SJSA1 (cell line): Measurements from ENCODE around the gene LTA4H. TPM values are rescaled to one million over a fixed set of nuclear protein-coding genes. Genes with fewer than 3 reads are reported as not detected.
A peak's percentile ranks its signal among the peaks of the same experiment; 100 is the strongest.
"Not testable (repeated sequence)": the region's sequence is repeated elsewhere in the genome, so short reads cannot be mapped to it uniquely, and the experiment has no call there.

ENCODE experiments used
- DNase-seq, 2 experiments: peaks; one replicate each; pipeline ENCODE4 v3.0.0-alpha.2; 2015 to 2020; ENCODE audit warnings: low spot score in 2 of 2, low read depth in 1 of 2
- H3K27ac ChIP-seq: fragments of 250-450 bp; sonication (Bioruptor Pico); 2 replicates; pipeline ENCODE4 v1.5.1; 2020; ENCODE audit warnings: mild to moderate bottlenecking, moderate library complexity
- H3K27me3 ChIP-seq: fragments of 250-450 bp; sonication (Bioruptor Pico); replicated peaks from 2 replicates; pipeline ENCODE4 v1.5.1; 2020; ENCODE audit warnings: mild to moderate bottlenecking, moderate library complexity
- H3K36me3 ChIP-seq: fragments of 250-450 bp; sonication (Bioruptor Pico); 2 replicates; pipeline ENCODE4 v1.5.1; 2020; ENCODE audit warnings: mild to moderate bottlenecking
- H3K4me1 ChIP-seq: fragments of 250-450 bp; sonication (Bioruptor Pico); replicated peaks from 2 replicates; pipeline ENCODE4 v1.6.1; 2021; ENCODE audit warnings: mild to moderate bottlenecking
- H3K4me3 ChIP-seq: fragments of 250-450 bp; sonication (Bioruptor Pico); 2 replicates; pipeline ENCODE4 v1.5.1; 2020; ENCODE audit warnings: mild to moderate bottlenecking
- H3K9me3 ChIP-seq: fragments of 250-450 bp; sonication (Bioruptor Pico); replicated peaks from 2 replicates; pipeline ENCODE4 v1.5.1; 2020; ENCODE audit warnings: mild to moderate bottlenecking
- total RNA-seq: library from RNA; depleted of rRNA; stranded (reverse); fragments of >200 nt; shearing (Covaris generic); gene quantifications from 2 replicates; pipeline ENCODE4 v1.2.3, GENCODE V29; 2014

LTA4H gene
- total RNA-seq, 1 experiment from 2014 or later, result 537 TPM

DNA sequence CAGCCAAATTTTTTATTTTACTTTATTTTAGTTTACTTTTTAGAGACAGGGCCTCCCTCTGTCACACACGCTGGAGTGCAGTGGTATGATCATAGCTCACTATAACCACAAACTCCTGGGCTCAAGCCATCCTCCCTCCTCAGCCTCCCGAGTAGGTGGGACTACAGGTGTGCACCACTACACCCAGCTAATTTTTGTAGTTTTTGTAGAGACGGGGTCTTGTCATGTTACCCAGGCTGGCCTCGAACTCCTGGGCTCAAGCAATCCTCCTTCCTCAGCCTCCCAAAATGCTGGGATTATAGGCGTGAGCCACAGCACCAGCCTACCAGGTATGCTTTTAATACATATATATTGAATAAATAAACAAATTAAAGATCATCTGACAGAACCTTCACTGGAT is 32.7 kb upstream of the LTA4H start:
- no peak overlapping the region for H3K4me3 ChIP-seq
- no peak overlapping the region for H3K27ac ChIP-seq
- H3K36me3 ChIP-seq, result no peaks in the 10 kb centered on the region
- peak in 1 of 2 experiments; percentile 82 for DNase-seq
- peaks cover 56% of the 10 kb centered on the region for H3K27me3 ChIP-seq
- 0 out of 2 replicates have a peak, but pooled peaks cover 6% of the 10 kb centered on the region for H3K4me1 ChIP-seq
- peaks cover 3% of the 10 kb centered on the region; the same call in 1 of the 2 replicates for H3K9me3 ChIP-seq

DNA sequence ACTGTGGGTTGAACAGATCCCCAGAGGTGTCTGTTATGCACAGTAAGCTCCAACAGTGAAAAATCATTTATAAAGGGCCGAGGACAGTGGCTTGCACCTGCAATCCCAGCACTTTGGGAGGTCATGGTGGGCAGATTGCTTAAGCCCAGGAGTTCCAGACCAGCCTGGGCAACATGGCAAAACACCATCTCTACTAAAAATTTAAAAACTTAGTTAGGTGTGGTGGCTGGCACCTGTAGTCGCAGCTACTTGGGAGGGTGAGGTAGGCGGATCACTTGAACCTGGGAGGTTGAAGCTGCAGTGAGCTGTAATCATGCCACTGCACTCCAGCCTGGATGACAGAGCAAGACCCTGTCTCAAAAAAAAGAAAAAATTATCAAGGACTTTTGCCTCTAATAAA is 30.4 kb upstream of the LTA4H start:
- H3K36me3 ChIP-seq, H3K9me3 ChIP-seq, H3K4me3 ChIP-seq, H3K27ac ChIP-seq, H3K4me1 ChIP-seq: not testable (repeated sequence)
- DNase-seq, result peak in 1 of 2 experiments; percentile 74
- H3K27me3 ChIP-seq, result peaks cover 58% of the 10 kb centered on the region

DNA sequence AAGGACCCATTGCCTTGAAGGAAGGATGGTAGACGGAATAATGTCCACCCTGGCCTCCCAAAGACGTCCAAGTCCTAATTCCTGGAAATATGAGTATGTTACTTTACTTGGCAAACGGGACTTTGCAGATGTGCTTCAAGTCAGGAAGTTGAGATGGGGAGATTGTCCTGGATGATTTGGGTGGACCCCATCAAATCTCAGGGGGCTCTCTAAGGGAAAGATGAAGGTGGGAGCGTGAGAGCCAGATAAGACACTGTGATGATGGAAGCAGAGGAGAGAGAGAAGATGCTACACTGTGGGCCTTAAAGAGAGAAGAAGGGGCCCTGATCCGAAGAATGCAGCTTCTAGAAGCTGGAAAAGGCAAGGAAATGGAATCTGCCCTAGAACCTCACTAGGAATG is 29.6 kb upstream of the LTA4H start:
- peak; percentile 63 to 69 for DNase-seq
- no peak overlapping the region for H3K27ac ChIP-seq
- no peak overlapping the region for H3K4me3 ChIP-seq
- H3K36me3 ChIP-seq, result no peaks in the 10 kb centered on the region
- H3K4me1 ChIP-seq, result 0 out of 2 replicates have a peak, but pooled peaks cover 6% of the 10 kb centered on the region
- H3K27me3 ChIP-seq, result peaks cover 55% of the 10 kb centered on the region
- peaks cover 3% of the 10 kb centered on the region; the same call in 1 of the 2 replicates for H3K9me3 ChIP-seq

DNA sequence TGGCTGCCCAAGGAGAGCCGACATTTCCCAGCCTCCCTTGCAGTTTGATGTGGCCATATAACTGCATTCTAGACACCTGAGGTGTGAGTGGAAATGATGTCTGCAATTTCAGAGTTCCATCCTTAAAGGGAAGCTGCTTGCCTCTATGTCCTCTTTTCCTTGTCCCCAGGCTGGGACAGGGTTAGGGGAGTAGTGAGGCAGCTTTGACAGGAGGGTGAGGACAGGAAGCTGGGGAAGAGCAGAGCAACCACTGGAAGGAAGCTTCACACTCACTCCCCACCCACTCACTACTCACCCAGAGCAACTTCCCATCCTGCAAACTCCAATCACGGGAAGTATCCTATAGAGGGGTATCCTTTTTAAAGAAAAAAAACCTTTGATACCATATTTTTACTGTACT is 28.9 kb upstream of the LTA4H start:
- H3K27me3 ChIP-seq, result peaks cover 54% of the 10 kb centered on the region
- no peaks in the 10 kb centered on the region for H3K36me3 ChIP-seq
- no peaks in the 10 kb centered on the region for H3K9me3 ChIP-seq
- H3K4me3 ChIP-seq, result no peak overlapping the region
- H3K4me1 ChIP-seq, result 0 out of 2 replicates have a peak, but pooled peaks cover under 1% of the 10 kb centered on the region
- DNase-seq, result peak in 1 of 2 experiments; percentile 78
- H3K27ac ChIP-seq, result no peak overlapping the region

DNA sequence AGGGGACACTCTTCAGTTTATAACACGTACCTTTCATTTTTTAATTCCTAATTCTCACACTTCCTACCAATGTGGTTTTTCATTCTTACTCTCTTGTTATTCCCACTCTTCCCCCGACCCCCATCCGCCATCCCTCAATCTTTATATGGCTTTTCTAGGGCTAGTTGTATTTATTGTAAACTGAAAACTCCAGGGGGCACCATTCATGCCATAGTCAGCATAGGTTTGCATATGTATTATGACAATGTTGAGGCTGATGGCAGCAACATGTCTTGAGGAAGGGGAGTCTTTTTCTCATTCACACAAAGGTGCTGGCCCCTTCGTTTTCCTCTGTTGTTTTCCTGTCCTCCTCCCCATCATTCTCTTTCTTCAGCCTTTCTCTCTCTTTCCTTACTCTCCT is 27.7 kb upstream of the LTA4H start:
- H3K27ac ChIP-seq, result no peak overlapping the region
- H3K27me3 ChIP-seq, result peaks cover 43% of the 10 kb centered on the region
- no peaks in the 10 kb centered on the region for H3K9me3 ChIP-seq
- H3K36me3 ChIP-seq, result no peaks in the 10 kb centered on the region
- no peaks in the 10 kb centered on the region for H3K4me1 ChIP-seq
- peak; percentile 64 to 78 for DNase-seq
- H3K4me3 ChIP-seq, result no peak overlapping the region

DNA sequence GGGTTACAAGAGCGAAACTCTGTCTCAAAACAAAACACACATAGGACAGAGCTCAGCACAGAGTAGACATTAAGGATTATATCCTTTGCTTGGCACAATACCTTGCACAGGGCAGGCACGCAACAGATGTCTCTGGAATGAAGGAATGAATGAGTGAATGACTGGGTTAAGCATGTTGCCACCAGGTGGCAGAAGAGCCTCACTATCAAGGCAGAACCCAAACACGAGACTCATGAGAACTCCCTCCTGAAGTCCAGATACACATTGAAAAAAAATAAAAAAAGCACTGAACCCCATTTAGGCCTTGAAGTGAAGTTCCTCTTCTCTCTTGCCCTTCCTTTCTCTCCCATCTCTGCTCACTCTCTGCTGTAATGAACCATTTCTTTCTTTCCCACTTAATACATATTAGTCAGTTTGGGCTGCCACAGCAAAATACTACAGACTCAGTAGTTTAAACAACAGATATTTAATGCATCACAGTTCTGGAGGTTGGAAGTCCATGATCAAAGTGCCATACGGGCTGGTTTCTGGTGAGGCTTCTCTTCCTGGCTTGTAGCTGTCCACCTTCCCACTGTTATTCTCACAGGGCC is 26.6 kb upstream of the LTA4H start:
- Histone ChIP-seq H3K27me3 (peaks cover 34% of the 10 kb centered on the region), H3K36me3 (no peaks in the 10 kb centered on the region), H3K4me3 (no peak overlapping the region), H3K27ac (no peak overlapping the region), H3K9me3 (0 out of 2 replicates have a peak, but pooled peaks cover 7% of the 10 kb centered on the region), H3K4me1 (no peaks in the 10 kb centered on the region)
- peak; percentile 92 to 94 for DNase-seq

DNA sequence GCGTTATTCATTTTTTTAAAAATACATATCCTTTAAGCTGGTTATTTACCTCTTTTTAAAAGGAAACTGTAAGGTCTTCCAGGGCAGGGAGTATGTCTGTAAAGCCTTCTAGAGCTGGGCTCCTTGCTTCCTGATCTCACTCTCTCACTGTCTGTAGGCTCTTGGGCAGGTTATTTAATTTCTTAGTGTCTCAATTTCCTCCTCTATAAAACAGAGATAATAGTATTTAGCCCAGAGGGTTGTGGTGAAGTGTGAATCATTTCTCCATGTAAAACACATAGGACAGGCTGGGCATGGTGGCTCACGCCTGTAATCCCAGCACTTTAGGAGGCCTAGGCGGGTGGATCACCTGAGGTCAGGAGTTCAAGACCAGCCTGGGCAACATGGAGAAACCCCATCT is 25.9 kb upstream of the LTA4H start:
- Histone ChIP-seq H3K4me1 (no peaks in the 10 kb centered on the region), H3K27ac (no peak overlapping the region), H3K4me3 (no peak overlapping the region), H3K27me3 (peaks cover 30% of the 10 kb centered on the region), H3K9me3 (peaks cover 12% of the 10 kb centered on the region), H3K36me3 (no peaks in the 10 kb centered on the region)
- peak in 1 of 2 experiments; percentile 57 for DNase-seq

DNA sequence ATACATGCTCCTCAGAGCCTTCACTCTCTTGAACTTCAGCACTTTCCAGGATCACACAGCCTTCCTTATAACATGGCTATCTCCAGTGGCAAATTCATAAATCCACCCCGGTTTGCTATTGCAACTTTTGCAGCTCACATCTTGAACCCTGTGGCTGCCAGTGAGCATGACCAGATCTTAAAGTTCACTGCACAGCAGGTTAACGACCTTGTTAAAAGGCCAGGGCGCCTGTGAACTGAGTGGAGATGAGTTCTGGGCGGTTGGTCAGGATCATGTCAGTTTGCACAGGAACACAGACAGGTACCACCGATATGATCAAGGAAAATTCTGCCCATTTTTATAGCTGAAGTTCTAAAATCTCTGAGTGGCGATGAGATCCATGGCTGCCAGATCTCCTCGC is 24.7 kb upstream of the LTA4H start:
- H3K27ac ChIP-seq, result no peak overlapping the region
- H3K9me3 ChIP-seq, result peaks cover 14% of the 10 kb centered on the region
- DNase-seq, result peak; percentile 52 to 82
- H3K4me3 ChIP-seq, result no peak overlapping the region
- no peaks in the 10 kb centered on the region for H3K36me3 ChIP-seq
- peaks cover 20% of the 10 kb centered on the region for H3K27me3 ChIP-seq
- H3K4me1 ChIP-seq, result no peaks in the 10 kb centered on the region

DNA sequence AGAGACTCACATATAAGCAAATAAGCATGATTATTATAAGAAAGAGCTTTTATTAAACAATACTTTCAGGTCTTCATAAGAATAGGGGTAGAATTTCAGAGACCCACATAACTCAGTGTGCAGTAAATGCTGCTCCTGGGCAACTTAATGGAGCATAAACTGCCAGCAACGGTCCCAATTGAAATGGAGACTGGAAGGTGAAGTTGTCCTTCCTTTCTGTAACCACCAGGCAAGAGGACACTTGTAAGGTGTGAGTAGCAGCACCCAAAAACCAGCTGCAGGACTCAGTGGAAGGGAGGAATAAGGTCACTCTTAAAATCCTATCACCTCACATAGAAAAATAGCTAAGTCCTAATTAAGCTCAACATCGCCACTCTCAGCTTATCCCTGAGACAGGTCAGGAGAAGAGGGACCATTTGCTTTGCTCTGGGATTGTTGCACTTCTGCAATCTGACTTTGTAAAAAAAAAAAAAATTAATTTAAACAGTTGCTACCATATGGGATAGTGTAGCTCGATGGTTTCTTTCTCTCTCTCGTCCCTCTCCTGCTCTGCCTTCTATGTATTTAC is 22.7 kb upstream of the LTA4H start:
- Histone ChIP-seq H3K27me3 (peaks cover 9% of the 10 kb centered on the region; the same call in 1 of the 2 replicates), H3K36me3 (no peaks in the 10 kb centered on the region), H3K4me1 (no peaks in the 10 kb centered on the region), H3K9me3 (peaks cover 23% of the 10 kb centered on the region), H3K27ac (no peak overlapping the region), H3K4me3 (no peak overlapping the region)
- DNase-seq, result peak in 1 of 2 experiments; percentile 74

DNA sequence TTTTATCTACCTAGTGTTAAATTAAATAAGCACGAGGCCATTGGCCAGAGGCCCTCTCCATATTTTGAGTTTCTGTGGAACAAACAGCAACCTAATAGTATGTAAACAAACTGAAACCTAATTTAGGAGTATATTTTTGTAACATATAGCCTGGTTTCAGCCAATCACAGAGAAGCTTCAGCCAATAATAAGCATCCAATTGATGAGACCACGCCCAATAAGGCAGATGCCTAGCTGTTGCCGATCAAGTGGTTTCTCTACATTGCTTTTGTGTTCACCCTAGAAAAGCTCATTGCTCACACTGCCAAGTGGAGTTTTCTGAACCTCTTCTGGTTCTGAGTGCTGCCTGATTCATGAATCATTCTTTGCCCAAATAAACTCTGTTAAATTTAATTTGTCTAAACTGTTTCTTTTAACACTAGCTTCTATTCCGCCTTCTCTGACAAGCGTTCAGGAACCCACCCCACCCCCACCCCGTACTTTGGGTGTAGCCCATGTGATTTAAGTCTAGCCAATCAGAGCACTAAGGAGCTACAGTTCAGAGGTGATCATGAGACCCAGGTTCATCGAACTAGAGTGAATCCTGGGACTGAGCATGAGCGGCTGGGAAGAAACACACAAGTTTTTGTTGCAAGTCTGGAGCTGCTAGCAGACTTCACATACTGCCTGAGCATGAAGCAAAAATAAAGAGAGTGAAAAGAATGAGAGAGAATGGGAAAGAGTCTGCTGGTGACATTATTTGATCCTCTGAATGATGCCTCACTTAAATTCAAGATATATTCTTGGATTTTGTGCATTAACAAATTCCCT is 21.5 kb upstream of the LTA4H start:
- peaks cover 7% of the 10 kb centered on the region; the same call in 1 of the 2 replicates for H3K27me3 ChIP-seq
- DNase-seq, result peak; percentile 59 to 74
- no peak overlapping the region for H3K27ac ChIP-seq
- H3K4me3 ChIP-seq, result no peak overlapping the region
- H3K9me3 ChIP-seq, result peaks cover 23% of the 10 kb centered on the region
- H3K36me3 ChIP-seq, result no peaks in the 10 kb centered on the region
- no peaks in the 10 kb centered on the region for H3K4me1 ChIP-seq

DNA sequence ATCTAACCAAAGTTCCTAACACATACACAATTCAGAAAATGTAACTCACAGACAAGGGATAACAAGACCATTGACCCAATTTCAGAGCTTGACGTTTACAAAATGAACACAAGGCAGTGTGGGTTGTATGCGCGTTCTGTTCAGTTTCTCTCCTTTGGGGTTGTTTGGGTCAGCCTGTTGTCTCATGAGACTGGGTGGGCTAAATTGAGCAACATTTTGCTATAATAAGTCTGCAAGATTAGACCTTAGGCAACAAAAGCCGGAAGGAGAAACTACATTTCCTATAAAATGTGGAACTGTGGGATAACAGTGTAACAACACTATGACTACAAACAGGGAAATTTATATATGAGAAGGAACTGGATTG is 18.8 kb upstream of the LTA4H start:
- H3K4me3 ChIP-seq, result no peak overlapping the region
- H3K9me3 ChIP-seq, result peaks cover 27% of the 10 kb centered on the region
- peak; percentile 62 to 71 for DNase-seq
- H3K27ac ChIP-seq, result no peak overlapping the region
- H3K27me3 ChIP-seq, result peaks cover 4% of the 10 kb centered on the region; the same call in 1 of the 2 replicates
- H3K36me3 ChIP-seq, result no peaks in the 10 kb centered on the region
- H3K4me1 ChIP-seq, result no peaks in the 10 kb centered on the region

DNA sequence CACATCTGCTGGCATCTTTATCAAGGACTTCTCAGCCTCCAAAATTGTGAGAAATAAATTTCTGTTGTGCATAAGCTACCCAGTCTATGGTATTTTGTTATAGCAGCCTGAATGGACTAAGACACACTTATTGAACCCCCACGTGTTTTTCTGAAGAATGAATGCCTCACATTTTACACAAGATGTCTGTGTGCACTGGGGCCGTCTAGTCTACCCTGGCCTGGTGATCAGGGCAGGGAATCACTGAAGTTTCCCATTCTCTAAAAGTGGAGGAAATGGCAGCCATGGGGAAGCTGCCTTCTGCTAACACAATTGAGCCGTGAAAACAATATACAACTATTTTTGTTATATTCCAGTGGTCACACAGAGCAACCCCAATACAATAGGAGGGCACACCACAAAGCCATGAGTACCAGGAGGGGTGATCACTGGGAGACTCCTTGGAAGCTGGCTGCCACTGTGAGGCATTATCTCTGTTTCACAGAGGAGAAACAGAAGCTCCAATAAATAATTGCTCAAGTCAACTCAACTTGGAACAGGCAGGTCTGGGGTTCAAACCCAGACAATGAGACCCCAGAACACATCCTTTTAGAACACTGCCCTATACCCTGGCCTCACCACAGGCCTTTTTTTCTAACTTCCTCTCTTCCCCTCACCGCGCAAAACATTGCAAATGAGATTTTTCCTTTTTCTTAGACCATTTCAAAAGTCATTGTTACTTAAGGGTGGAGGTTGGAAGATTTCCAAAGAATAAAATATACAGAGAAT is 18.3 kb upstream of the LTA4H start:
- 0 out of 2 replicates have a peak, but pooled peaks cover under 1% of the 10 kb centered on the region for H3K4me1 ChIP-seq
- peaks cover 3% of the 10 kb centered on the region; the same call in 1 of the 2 replicates for H3K27me3 ChIP-seq
- no peak overlapping the region for H3K27ac ChIP-seq
- H3K9me3 ChIP-seq, result peaks cover 27% of the 10 kb centered on the region
- H3K36me3 ChIP-seq, result no peaks in the 10 kb centered on the region
- H3K4me3 ChIP-seq, result no peak overlapping the region
- DNase-seq, result peak; percentile 63 to 77

DNA sequence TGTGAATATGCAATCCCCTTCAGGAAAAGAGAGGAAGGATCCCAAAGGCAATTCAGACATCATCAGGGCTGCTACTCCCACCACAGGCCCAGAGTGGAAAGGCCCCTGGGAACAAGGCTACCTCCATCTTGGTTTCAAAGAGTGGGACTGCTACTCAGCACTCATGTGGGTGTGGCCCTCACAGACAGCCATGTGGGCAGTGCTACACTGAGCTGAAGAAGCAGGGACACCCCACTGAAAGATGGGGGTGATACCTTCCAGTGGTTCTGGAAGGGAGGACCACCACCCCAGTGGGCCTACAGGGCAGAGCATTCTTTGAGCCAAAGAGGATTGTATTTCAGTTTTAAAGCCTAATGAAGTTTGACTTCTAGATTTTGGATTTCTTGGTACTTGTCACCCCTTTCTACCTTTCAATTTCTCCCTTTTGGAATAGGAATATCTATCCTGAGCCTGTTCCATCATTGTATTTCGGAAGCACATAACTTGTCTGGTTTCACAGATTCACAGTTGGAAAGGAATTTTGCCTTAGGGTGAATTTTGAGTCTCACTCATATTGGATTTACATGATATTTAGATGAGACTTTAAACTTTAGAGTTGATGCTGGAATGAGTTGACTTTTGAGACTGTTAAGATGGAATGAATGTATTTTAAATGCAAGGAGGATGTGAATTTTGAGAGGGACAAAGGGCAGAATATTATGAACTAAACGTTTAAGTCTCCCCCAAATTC is 16.5 kb upstream of the LTA4H start:
- DNase-seq, result peak; percentile 60 to 84
- Histone ChIP-seq H3K36me3 (no peaks in the 10 kb centered on the region), H3K4me1 (0 out of 2 replicates have a peak, but pooled peaks cover 3% of the 10 kb centered on the region), H3K4me3 (no peak overlapping the region), H3K9me3 (peaks cover 20% of the 10 kb centered on the region), H3K27me3 (peaks cover 7% of the 10 kb centered on the region), H3K27ac (no peak overlapping the region)
